Measurements from ENCODE around the gene PAX8.

GRCh38 chr2:113185664-113186432 is 92.9 kb downstream of the PAX8 start:
- TF ChIP-seq CTCF (conservative IDR thresholded peaks at IDR 0.05; ENCODE audit: low read depth, low read length) (no peak), EZH2 (IDR thresholded peaks at IDR 0.05; ENCODE audit: low read length, unreplicated experiment) (no peak)
